Liver (tissue), 9 donors: ENCODE data around the gene DNAJC15. TPM values are rescaled to one million over a fixed set of nuclear protein-coding genes. Genes with fewer than 3 reads are reported as not detected.

ENCODE experiments used
- DNase-seq: peaks from one replicate; pipeline ENCODE4 v3.0.0-alpha.2; 2017; ENCODE audit warnings: low spot score
- H3K27ac ChIP-seq, 2 donors: one replicate each; pipeline ENCODE4 v1.7.0; 2013; ENCODE audit warnings: inconsistent platforms in 2 of 2, low read length in 2 of 2, control low read depth in 1 of 2, low read depth in 1 of 2, mild to moderate bottlenecking in 1 of 2
- H3K27me3 ChIP-seq, 4 donors: one replicate each; pipeline versions ENCODE4 v1.6.1 to v1.7.0; 2013; ENCODE audit warnings: low read length in 3 of 4, inconsistent platforms in 1 of 4, mild to moderate bottlenecking in 1 of 4, moderate library complexity in 1 of 4; ENCODE audit not compliant: control insufficient read depth in 4 of 4, insufficient read depth in 4 of 4
- H3K36me3 ChIP-seq, 4 donors: one replicate each; pipeline versions ENCODE4 v1.6.1 to v1.7.0; 2013; ENCODE audit warnings: low read length in 3 of 4, mild to moderate bottlenecking in 3 of 4, low read depth in 1 of 4, moderate library complexity in 1 of 4; ENCODE audit not compliant: control insufficient read depth in 4 of 4, insufficient read depth in 3 of 4
- H3K4me1 ChIP-seq, 4 donors: one replicate each; pipeline versions ENCODE4 v1.6.1 to v1.7.0; 2013; ENCODE audit warnings: low read length in 3 of 4, mild to moderate bottlenecking in 3 of 4, moderate library complexity in 1 of 4; ENCODE audit not compliant: control insufficient read depth in 4 of 4, insufficient read depth in 4 of 4
- H3K4me3 ChIP-seq, 3 donors: one replicate each; pipeline versions ENCODE4 v1.6.1 to v1.7.0; 2013; ENCODE audit warnings: low read length in 3 of 3, control low read depth in 1 of 3, low read depth in 1 of 3, mild to moderate bottlenecking in 1 of 3
- H3K9ac ChIP-seq, 2 donors: one replicate each; pipeline ENCODE4 v1.7.0; 2013; ENCODE audit warnings: low read length in 2 of 2, mild to moderate bottlenecking in 2 of 2, moderate library complexity in 2 of 2, control low read depth in 1 of 2, low read depth in 1 of 2
- H3K9me3 ChIP-seq, 4 donors: one replicate each; pipeline versions ENCODE4 v1.6.1 to v1.7.0; 2013; ENCODE audit warnings: low read length in 3 of 4; ENCODE audit not compliant: control insufficient read depth in 4 of 4
- ATF3 ChIP-seq: IDR thresholded peaks from 2 replicates; pipeline ENCODE4 v1.6.1; 2016; ENCODE audit warnings: antibody characterized with exemption
- CTCF ChIP-seq: fragments of 150-350 bp; IDR thresholded peaks from 2 replicates; pipeline ENCODE4 v1.5.1; 2017; ENCODE audit warnings: improper control_type of control experiment, low read depth, low read length; ENCODE audit not compliant: missing input control
- EGR1 ChIP-seq, 2 donors: IDR thresholded peaks; 2 replicates each; pipeline ENCODE4 v1.6.1; 2016 to 2018; ENCODE audit warnings: antibody characterized with exemption in 2 of 2, low read depth in 2 of 2
- FOXA1 ChIP-seq: IDR thresholded peaks from 2 replicates; pipeline ENCODE4 v1.6.1; 2016; ENCODE audit warnings: antibody characterized with exemption
- FOXA2 ChIP-seq: IDR thresholded peaks from 2 replicates; pipeline ENCODE4 v1.6.1; 2016; ENCODE audit warnings: antibody characterized with exemption
- GABPA ChIP-seq, 2 donors: IDR thresholded peaks in 1 of 2; conservative IDR thresholded peaks in 1 of 2; 2 replicates each; pipeline ENCODE4 v1.6.1; 2016; ENCODE audit warnings: antibody characterized with exemption in 2 of 2, mild to moderate bottlenecking in 1 of 2, moderate library complexity in 1 of 2
- HNF4A ChIP-seq, 2 donors: conservative IDR thresholded peaks; 2 replicates each; pipeline ENCODE4 v1.6.1; 2016; ENCODE audit warnings: antibody characterized with exemption in 2 of 2, mild to moderate bottlenecking in 2 of 2
- HNF4G ChIP-seq: IDR thresholded peaks from 2 replicates; pipeline ENCODE4 v1.6.1; 2016; ENCODE audit warnings: antibody characterized with exemption
- JUND ChIP-seq, 2 donors: IDR thresholded peaks; 2 replicates each; pipeline ENCODE4 v1.6.1; 2016; ENCODE audit warnings: antibody characterized with exemption in 2 of 2
- MAX ChIP-seq: IDR thresholded peaks from 2 replicates; pipeline ENCODE4 v1.6.1; 2016; ENCODE audit warnings: antibody characterized with exemption
- NR2F2 ChIP-seq: IDR thresholded peaks from 2 replicates; pipeline ENCODE4 v1.6.1; 2016; ENCODE audit warnings: antibody characterized with exemption
- RAD21 ChIP-seq, 2 donors: IDR thresholded peaks; 2 replicates each; pipeline ENCODE4 v1.6.1; 2016; ENCODE audit warnings: antibody characterized with exemption in 2 of 2, mild to moderate bottlenecking in 2 of 2
- REST ChIP-seq: IDR thresholded peaks from 2 replicates; pipeline ENCODE4 v1.6.1; 2016; ENCODE audit warnings: antibody characterized with exemption, mild to moderate bottlenecking
- RXRA ChIP-seq, 2 donors: IDR thresholded peaks; 2 replicates each; pipeline ENCODE4 v1.6.1; 2017 to 2018; ENCODE audit warnings: antibody characterized with exemption in 2 of 2, mild to moderate bottlenecking in 1 of 2
- SP1 ChIP-seq: IDR thresholded peaks from 2 replicates; pipeline ENCODE4 v1.6.1; 2018; ENCODE audit warnings: antibody characterized with exemption, mild to moderate bottlenecking
- TAF1 ChIP-seq: conservative IDR thresholded peaks from 2 replicates; pipeline ENCODE4 v1.6.1; 2016; ENCODE audit warnings: antibody characterized with exemption, mild to moderate bottlenecking
- YY1 ChIP-seq: IDR thresholded peaks from 2 replicates; pipeline ENCODE4 v1.6.1; 2016; ENCODE audit warnings: antibody characterized with exemption, mild to moderate bottlenecking
- ZBTB33 ChIP-seq: IDR thresholded peaks from 2 replicates; pipeline ENCODE4 v1.6.1; 2016; ENCODE audit warnings: antibody characterized with exemption
- WGBS: extraction: QIAGEN DNeasy Blood & Tissue Kit; methylation state at CpG from one replicate; pipeline ENCODE4 v1.1.7; 2013; 5-methylcytosine and 5-hydroxymethylcytosine counted together
- polyA plus RNA-seq, 2 donors: library from polyadenylated mRNA; stranded (reverse) in 1 of 2; unstranded in 1 of 2; fragments of 200-250 nt in 1 of 2; fragments of >200 nt in 1 of 2; fragmentation: Nextera tagmentation in 1 of 2; extraction: Ambion mirVana in 1 of 2; gene quantifications; one replicate each; pipeline versions ENCODE4 v1.2.1 to v1.2.3, GENCODE V29; 2013 to 2015
- total RNA-seq, 2 donors: library from RNA; depleted of rRNA; stranded (reverse); fragments of >200 nt; gene quantifications; one replicate each; pipeline ENCODE4 v1.2.3, GENCODE V29; 2014
- donor health status: healthy.
- donor health status: healthy.
- donor health status: healthy.
- donor health status: healthy.
- donor health status: healthy.

Gene DNAJC15
- total and polyA plus RNA-seq, 4 donors: 5.8 to 55.4 (median 14.0) TPM

- 13% methylated on average over 4 of the region's 4 CpGs for WGBS
- Histone ChIP-seq H3K4me1 (peaks cover 0 to 7% (median 2%) of the 10 kb centered on the region in 4 donors), H3K36me3 (no peaks in the 10 kb centered on the region), H3K27me3 (no peaks in the 10 kb centered on the region), H3K27ac (peak overlapping the region; percentile 7 to 80), H3K4me3 (peak overlapping the region; percentile 54 to 70 (median 69)), H3K9me3 (no peaks in the 10 kb centered on the region), H3K9ac (peak overlapping the region; percentile 58 to 98)
- TF ChIP-seq HNF4G (no peak), REST (peak; percentile 58), RAD21 (IDR thresholded peaks at IDR 0.05) (peak; percentile 28 to 33)
- DNase-seq: no peak
Observed at GRCh38 chr13:43088093-43088511, 64.7 kb downstream of the DNAJC15 start.

- Histone ChIP-seq H3K9ac (no peak overlapping the region), H3K36me3 (no peaks in the 10 kb centered on the region), H3K4me3 (no peak overlapping the region), H3K4me1 (peaks cover 0 to 7% (median 2%) of the 10 kb centered on the region in 4 donors), H3K9me3 (no peaks in the 10 kb centered on the region), H3K27ac (no peak overlapping the region), H3K27me3 (no peaks in the 10 kb centered on the region)
- 79% methylated on average over 1 of the region's 1 CpG for WGBS
- TF ChIP-seq ATF3 (no peak), EGR1 (IDR thresholded peaks at IDR 0.05; ENCODE audit: low read depth in 2 of 2) (no peak), SP1 (no peak), GABPA (IDR thresholded peaks at IDR 0.05 in 1 of 2, conservative IDR thresholded peaks at IDR 0.05 in 1 of 2) (no peak), YY1 (no peak), NR2F2 (no peak), REST (no peak), MAX (no peak), CTCF (no peak), RAD21 (IDR thresholded peaks at IDR 0.05) (no peak), ZBTB33 (no peak), HNF4G (no peak), FOXA1 (no peak), JUND (IDR thresholded peaks at IDR 0.05) (no peak), RXRA (IDR thresholded peaks at IDR 0.05) (no peak), HNF4A (conservative IDR thresholded peaks at IDR 0.05) (no peak), TAF1 (no peak), FOXA2 (no peak)
- DNase-seq: no peak
Observed at GRCh38 chr13:43089912-43090498, 66.6 kb downstream of the DNAJC15 start.
